Transverse colon (tissue), 4 donors: ENCODE data around the gene C4orf17.

ENCODE experiments used
- CTCF ChIP-seq, 5 experiments: fragments of 200-600 bp in 3 of 5; fragments of 450-650 bp in 2 of 5; sonication (generic) in 3 of 5; IDR thresholded peaks; 1 replicate in 2 of 5; 2 replicates in 3 of 5; pipeline ENCODE4 v1.5.1; 2016 to 2017; ENCODE audit warnings: antibody characterized with exemption in 5 of 5, inconsistent platforms in 3 of 5, mild to moderate bottlenecking in 2 of 5, moderate library complexity in 1 of 5
- EP300 ChIP-seq: sonication (generic); formaldehyde crosslinking; IDR thresholded peaks from one replicate; pipeline ENCODE4 v1.6.1; 2017; ENCODE audit warnings: antibody characterized with exemption, low read depth
- POLR2A ChIP-seq: fragments of 450-650 bp; IDR thresholded peaks from one replicate; pipeline ENCODE4 v1.6.1; 2016; ENCODE audit warnings: antibody characterized with exemption, mild to moderate bottlenecking, moderate library complexity
- POLR2AphosphoS5 ChIP-seq, 3 donors: sonication (generic); formaldehyde crosslinking; IDR thresholded peaks; one replicate each; pipeline ENCODE4 v1.6.1; 2016; ENCODE audit warnings: antibody characterized with exemption in 3 of 3

- TF ChIP-seq EP300 (no peak), CTCF (IDR thresholded peaks at IDR 0.05) (no peak), POLR2A (no peak), POLR2AphosphoS5 (IDR thresholded peaks at IDR 0.05) (no peak)
Measured at GRCh38 chr4:99587309-99587708, 76.5 kb downstream of the C4orf17 start.
